GM19467 (cell line): Measurements from ENCODE around the gene RGS2.

Experiments
- ATAC-seq: cut with Tn5 transposase; IDR thresholded peaks from one replicate; pipeline ENCODE4 v1.9.1; 2021; ENCODE audit warnings: mild to moderate bottlenecking, moderate library complexity; ENCODE audit not compliant: unreplicated experiment

RGS2 gene

DNA sequence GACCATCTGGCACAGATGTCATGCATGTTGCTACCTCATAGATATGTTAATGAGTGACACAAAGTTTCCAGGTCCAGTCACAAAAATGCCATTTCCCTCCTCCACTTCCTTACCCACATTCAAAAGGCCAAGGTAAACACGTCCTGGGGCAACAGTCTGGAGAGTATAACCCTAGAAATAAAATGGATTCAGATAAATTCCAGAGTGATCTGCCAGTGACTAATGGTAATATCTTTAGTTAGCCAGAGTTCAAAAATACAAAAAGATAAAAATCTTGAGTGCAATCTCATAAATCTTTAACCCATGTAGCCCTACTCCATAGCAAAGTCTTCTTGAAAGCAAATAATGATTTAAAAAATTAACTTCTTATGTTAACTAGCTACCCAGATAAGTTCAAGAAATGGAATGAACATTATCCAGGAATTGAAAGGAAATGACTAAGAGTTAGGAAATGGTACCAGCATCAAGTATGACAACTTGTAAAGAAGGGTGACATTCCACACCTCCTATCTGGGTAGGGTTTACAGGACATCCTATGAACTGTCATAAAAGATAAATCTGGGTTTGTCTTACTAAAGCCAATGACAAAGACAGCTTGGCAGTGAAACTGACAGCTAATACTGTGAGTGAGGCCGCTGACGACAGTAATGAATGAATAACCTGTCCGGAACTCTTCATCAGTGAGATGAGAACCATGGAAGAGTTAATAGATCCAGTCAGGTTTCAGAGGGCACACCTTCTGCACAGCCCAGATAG is 18.1 kb downstream of the RGS2 start:
- no peak for ATAC-seq

DNA sequence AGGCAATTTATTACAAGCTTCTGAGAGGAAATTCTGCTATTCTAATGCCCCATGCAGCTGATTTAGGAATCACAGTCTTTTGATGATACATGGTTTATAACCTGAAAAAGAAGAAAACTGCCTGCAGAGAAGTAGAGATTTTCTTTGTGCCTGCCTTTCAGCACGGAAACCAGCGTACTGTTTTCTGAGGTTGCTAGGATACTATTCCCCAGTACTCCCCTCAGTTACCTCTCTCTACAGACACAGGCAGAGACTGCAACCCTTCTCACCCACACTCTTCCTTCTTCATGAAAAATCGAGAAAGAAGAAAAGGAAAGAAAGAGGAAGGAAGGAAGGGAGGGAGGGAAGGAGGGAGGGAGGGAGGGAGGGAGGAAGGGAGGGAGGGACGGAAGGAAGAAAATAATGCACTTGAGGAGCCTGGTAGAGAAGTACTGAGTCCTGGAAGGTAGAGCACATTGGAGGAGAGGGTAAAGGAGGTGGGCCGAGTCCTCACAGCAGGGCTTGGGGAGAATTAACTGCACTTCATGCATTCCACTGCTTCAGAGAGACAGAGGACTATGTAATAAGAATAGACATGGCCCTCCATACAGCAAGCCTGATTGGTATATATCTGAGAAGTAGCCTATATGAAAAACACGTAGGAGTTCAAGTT is 21.9 kb downstream of the RGS2 start:
- ATAC-seq, result no peak

DNA sequence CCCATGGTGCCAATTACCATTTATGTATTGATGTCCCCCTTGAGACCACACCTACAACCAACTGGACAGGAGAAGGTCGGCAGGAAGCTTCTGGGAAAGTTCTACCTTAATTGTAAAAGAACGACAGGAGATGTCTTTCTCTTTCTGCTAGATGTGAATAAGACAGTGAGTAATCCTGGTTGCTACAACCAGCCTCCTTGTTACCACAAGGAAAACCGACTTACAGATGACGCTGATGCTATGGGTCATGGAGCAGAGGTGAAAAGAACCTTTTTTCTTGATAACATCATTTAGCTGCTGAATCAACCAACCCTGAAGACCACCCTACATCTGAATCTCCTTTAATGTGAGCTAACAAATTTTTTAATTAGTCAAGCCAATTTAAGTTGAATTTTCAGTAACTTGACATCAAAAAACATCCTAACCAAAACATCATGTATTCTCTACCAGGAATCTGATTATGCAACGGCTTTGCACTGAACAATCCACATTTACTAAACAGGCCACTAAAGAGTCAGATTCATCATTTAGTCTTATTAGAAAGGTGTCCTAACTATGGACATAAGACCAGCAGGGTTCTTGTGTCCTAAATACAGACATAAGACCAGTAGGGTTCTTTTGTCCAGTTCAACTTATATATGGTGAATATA is 23.0 kb downstream of the RGS2 start:
- no peak for ATAC-seq

DNA sequence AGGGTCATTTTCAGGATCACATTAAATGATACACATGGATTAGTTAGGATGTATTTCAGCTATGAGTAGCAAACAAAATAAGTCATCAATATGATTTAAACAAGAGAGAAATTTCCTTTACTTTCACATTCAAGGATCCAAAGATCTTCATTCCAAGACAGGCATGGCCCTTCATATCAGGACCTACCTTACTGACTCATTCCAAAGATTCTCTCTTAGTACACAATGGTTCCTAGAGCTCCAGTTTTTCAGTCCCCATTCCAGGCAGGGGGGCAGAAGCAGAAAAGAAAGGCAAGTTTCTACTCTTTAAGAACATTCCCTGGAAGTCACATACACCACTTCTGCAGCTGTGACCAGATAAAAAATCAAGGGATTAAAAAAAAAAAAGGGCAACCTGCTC is 23.7 kb downstream of the RGS2 start:
- ATAC-seq, result no peak

DNA sequence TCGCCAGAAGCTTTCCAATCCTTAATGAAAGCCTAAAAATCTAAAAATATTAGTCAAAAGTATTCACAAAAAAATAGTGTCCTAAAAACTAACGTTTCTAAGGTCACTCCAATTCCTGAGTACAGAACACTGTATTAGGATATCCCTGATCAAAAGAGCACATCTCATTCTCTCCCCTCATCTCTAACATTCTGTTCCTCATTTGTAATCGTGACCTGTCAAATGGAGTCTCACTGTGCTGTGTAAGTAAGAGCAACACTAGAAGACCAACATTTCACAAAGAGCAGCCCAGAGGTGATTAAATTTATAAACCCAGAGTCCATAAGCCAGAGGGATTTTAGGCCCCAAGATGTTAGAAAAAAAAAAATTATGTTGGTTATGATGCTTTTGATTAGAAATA is 26.3 kb downstream of the RGS2 start:
- ATAC-seq, result no peak

DNA sequence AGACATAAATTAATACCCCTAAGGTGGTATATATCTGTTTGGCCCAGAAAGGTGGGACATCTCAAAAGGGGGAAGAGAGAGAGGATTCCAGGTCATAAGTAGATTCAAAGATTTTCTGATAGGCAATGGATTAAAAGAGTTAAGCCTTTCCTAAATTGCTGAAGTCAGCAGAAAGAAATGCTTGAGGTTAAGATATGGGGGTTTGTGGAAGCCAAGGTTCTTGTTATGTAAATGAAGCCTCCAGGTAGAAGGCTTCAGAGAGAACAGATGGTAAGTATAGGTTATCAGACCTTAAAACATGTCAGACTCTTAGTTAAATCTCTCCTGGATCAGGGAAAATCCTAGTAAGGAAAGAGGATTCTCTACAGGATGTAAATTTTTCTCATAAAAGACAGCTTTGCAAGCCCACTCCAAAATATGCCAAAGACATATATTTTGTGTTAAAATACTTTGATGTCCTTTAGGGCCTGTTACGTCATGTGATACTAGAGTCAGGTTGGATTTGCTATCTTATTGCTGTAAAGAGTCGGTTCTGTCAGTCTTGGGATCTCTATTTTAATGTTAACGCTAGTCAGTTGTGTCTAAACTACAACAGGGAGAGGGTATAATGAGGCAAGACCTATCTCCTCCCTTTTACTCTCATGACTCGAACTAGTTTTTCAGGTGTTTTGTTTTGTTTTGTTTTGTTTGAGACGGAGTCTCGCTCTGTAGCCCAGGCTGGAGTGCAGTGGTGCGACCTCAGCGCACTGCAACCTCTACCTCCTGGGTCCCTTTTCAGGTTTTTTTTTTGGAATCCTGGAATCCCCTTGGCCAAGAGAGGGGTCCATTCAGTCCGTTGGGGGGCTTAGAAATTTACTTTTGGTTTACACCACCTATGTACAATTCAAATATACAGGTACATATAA is 30.6 kb downstream of the RGS2 start:
- ATAC-seq, result no peak

DNA sequence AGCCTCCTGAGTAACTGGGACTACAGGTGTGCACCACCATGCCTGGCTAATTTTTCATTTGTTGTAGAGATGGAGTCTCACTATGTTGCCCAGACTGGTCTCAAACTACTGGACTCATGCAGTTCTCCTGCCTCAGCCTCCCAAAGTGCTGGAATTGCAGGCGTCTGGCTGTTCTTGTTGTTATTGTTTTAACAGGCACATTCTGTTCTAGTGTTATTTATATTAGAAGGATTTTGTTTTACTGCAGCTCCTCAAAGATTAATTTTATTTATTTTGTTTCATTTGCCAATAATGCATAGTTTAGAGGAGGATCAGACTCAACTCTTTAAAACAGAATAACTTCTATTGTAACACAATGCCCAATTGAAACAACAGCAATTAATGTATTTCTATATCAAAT is 35.5 kb downstream of the RGS2 start:
- ATAC-seq, result no peak

DNA sequence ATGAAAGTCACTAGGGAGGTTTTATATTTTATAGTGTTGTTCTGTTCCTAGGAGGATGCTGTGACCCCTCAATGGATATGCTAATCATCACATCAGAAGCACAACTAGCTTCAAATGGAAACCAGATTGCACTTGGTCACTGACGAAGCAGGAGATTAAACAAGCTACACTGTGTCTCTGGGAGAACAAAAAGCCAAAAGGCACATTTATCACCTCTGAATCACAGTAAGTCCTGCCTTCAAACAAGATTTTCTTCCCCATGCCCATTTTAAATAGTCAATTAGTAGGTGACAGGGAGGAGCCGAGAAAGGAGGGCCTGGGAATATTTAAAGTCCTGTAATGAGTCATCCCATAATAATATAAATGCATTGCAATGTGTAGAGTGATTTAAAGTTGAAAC is 38.1 kb downstream of the RGS2 start:
- ATAC-seq, result no peak

DNA sequence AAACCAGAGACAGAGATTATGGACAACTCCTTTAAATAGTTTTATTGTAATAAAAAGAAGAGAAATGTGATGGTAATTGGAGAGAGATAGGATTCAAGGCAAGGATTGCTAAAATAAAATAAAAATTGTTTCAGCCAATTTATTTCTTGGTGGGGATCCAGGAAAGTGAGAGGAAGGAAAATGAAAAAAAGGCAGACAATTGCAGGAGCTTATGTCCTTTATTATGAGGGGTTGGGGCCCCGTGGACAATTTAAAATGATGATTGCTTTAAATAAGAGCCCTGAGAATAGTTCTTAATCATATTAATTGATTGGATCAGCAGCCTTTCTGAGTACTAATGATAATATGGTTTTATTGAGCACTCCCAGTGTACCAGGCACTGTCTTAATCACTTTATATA is 40.2 kb downstream of the RGS2 start:
- no peak for ATAC-seq

DNA sequence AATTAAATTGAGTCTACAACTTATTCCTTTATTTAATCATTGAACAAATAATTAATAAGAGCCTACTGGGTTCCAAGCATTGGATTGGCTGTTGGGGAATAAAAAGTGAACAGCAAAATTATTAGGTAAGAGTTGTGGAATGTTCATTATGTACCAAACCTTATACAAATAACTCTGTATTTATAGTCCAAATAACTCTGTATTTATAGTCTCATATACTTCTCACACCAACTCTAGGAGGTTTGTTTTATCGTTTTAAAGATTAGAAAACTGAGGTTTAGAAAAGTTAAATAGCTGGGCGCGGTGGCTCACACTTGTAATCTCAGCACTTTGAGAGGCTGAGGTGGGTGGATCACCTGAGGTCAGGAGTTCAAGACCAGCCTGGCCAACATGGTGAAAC is 40.6 kb downstream of the RGS2 start:
- ATAC-seq, result no peak

DNA sequence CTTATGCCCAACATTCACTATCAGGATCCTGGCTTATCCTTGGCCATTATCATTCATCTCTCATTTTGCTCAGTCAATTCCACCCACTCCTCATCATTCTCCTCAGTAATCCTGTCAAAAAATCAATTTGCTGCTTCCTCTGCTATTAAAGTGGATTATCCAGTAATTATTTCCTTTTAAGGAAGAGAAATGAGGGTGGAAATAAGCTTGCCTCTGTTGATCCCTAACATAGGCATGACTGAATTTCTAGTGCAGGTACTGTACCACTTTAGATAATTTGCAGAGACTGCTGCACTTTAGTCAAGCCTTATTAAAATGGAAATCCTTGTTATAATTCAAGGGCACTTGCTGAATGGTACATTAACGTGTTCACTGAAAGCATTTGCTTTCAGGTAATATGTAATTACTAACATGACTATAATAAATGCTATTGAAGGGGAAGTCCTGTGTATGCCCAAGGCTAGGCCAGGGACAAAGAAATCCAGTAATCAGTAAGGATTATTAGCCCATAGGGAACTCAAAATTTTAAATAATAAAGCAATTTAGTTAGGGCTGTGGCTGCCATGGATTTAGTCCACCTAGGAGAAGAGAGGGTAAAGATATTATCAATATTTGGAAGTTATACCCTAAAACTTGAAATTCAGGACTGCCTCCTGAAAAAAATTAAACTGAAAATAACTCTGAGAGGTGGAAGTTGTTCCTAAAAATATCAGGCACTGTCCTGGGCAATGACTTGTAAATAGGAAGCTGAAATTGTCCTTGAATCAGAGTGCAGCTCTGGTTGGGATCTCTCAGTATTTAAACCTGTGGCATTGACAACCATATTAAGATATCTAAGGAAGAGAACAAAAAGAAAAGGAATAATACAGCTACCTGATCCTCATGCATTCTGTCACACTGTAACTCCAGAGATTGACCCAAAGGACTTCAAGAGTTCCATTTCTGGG is 43.4 kb downstream of the RGS2 start:
- ATAC-seq, result no peak

DNA sequence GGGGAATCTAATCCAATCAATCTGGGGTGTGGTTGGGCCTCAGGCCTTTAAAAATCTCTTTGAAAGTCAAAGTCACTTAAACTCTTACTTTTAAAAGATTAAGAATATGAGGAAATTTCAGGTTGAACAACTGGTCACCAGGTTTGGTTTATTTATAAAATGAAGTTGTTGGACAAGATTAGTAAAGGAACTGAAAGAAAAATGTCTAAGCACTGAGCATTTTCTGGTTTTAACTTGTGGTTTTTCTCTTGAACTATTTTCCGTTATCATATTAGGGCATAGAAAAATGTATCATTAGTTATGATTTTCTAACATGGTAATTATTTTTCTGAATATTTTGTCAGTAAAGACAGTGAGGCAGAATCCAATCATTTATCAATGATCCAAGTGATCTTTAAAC is 49.6 kb downstream of the RGS2 start:
- ATAC-seq, result no peak

DNA sequence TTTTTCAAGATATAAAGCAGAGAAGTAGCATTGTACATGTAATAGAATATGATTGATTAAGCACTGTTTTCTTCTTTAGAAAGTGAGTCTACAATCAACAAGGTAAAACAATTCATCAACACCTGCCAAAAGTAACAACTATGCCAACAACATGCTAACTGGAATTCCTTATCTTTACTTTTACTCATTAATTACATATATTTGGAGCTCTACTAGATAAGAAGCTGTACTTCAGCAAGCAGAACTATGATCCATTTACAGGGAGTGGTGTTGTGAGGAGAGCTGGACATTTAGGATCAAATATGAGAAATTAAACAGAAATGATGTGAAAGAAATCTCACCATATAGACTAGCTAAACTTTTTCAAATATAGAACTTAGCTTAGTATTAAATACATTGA is 51.0 kb downstream of the RGS2 start:
- ATAC-seq, result no peak

DNA sequence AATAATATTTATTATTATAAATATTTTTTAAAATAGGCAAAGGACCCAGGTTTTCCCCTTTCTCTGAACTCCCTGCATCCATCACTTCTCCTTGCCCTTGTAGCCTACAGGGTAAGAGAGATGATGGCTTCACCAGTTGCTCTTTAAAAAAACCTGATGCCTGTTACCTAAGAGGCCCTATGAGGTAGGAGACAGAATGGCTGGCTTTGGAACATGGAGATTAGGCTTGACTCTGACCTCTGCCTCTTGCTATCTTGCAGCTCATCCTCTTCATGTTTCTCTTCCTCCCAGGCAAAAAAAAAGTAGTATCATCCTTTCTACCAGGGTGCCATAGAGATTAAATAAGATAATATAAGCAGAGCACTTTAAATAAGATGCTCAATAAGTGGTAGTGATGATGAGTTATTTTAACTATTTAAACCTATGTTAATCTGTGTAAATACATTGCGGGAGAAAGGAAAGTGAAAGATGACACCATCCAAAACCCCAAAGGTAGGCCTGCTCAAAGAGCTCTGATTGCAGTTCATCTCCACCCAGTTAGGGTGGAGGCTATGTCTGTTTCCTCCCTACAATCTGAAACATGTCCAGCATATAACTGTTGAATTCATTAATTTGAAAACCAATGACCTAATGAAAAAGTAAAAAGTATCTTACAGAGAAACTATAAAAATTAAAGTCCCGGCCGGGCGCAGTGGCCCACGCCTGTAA is 51.8 kb downstream of the RGS2 start:
- no peak for ATAC-seq

DNA sequence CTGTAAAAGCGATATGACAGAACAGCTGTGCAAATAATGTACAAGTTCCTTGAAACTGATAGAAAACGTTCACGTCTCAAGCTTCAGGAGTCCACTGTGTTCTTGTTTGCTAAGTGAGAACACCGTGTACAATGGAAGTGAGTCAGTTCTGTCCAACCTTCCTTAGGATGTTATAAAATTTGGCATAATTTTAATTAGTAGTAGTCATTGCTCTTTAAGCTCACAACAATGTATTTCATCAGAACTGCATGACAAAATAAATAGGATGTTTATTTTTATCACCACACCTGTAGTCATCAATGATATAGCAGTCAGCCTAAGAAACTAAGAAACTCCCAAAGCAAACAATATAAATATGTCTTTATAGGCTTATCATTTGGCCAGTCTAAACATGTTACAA is 53.0 kb downstream of the RGS2 start:
- no peak for ATAC-seq
